Endothelial cell (in vitro differentiated cells): Measurements from ENCODE around the gene MEI1. TPM values are rescaled to one million over a fixed set of nuclear protein-coding genes. Genes with fewer than 3 reads are reported as not detected.
"Not testable (repeated sequence)": the region's sequence is repeated elsewhere in the genome, so short reads cannot be mapped to it uniquely, and the experiment has no call there.

Experiments
- DNase-seq: peaks from one replicate; pipeline ENCODE4 v3.0.0; 2021; ENCODE audit warnings: low spot score
- H3K27ac Mint-ChIP-seq: one replicate; pipeline ENCODE4 v1.8.0; 2021; ENCODE audit warnings: mixed read lengths, inconsistent platforms; ENCODE audit not compliant: unreplicated experiment
- H3K27me3 Mint-ChIP-seq: one replicate; pipeline ENCODE4 v1.8.0; 2021; ENCODE audit warnings: mild to moderate bottlenecking, moderate library complexity, mixed read lengths, inconsistent platforms; ENCODE audit not compliant: unreplicated experiment
- H3K36me3 Mint-ChIP-seq: one replicate; pipeline ENCODE4 v1.8.0; 2021; ENCODE audit warnings: mild to moderate bottlenecking, low read depth, mixed read lengths, inconsistent platforms; ENCODE audit not compliant: unreplicated experiment
- H3K4me1 Mint-ChIP-seq: one replicate; pipeline ENCODE4 v1.8.0; 2021; ENCODE audit warnings: mild to moderate bottlenecking, mixed read lengths, inconsistent platforms; ENCODE audit not compliant: unreplicated experiment
- H3K4me3 Mint-ChIP-seq: one replicate; pipeline ENCODE4 v1.8.0; 2021; ENCODE audit warnings: mild to moderate bottlenecking, mixed read lengths, inconsistent platforms; ENCODE audit not compliant: unreplicated experiment
- H3K9me3 Mint-ChIP-seq: one replicate; pipeline ENCODE4 v1.8.0; 2021; ENCODE audit warnings: mixed read lengths, inconsistent platforms; ENCODE audit not compliant: unreplicated experiment
- total RNA-seq: library from RNA; stranded (reverse); fragmentation: NEBNext Ultra II Directional; extraction: Animal tissue kit (Norgen Biotek cat#: 25700); gene quantifications from one replicate; pipeline ENCODE4 v1.2.1, GENCODE V29; 2021; ENCODE audit not compliant: unreplicated experiment
- TF ChIP-seq, protein P1 (sequence below): fragments of 200-600 bp; sonication (generic); IDR thresholded peaks from one replicate; pipeline ENCODE4 v1.5.0; 2021; ENCODE audit warnings: antibody characterized with exemption; ENCODE audit not compliant: unreplicated experiment

The MEI1 gene
- total RNA-seq, 1 donor from 2014 or later = 0.38 TPM

DNA sequence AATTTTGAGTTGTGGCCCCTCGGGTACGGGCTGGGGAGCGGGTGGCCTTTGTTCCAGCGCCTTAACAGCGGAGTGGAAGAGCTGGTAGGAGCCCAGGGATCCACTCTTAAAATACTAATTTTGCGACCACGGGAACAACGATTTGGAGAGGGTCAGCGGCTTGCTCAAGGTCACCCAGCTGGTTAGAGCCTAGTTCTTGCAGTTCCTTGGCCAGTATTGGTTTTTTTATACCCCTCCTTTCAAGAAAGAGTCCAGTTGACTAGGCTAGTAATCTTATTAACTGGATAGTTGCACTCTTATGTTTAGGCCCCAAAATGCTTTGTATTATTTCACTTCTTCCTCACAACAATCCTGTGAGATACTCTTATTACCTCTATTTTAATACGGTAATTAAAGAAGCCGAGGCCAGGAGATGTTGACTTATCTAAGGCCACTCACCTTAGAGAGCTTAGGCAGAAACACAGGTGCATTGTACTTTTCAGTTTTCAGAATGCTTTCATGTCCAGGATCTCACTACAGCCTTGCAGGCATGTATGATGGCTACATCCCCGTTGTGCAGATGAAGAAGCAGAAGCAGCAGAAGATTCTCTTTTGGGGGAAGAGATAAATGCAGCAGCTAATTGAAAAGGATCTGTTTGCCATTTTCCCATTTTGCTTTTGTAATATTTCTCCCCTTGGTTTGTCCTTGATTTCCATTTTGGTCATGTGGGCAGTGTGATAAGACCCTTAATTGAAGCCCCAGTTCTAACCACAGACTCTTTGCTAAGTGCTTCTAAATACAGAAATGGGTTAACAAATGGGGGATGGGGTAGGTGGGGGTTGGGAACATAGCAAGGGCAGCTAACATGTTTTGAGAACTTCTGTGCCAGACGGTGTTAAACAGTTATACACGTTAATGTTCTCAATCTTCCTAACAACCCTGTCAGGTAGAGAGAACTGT, 135.0 kb downstream of the MEI1 start:
- no peak for DNase-seq
- H3K4me1 Mint-ChIP-seq = peaks cover 44% of the 10 kb centered on the region
- TF ChIP-seq, protein P1, sequence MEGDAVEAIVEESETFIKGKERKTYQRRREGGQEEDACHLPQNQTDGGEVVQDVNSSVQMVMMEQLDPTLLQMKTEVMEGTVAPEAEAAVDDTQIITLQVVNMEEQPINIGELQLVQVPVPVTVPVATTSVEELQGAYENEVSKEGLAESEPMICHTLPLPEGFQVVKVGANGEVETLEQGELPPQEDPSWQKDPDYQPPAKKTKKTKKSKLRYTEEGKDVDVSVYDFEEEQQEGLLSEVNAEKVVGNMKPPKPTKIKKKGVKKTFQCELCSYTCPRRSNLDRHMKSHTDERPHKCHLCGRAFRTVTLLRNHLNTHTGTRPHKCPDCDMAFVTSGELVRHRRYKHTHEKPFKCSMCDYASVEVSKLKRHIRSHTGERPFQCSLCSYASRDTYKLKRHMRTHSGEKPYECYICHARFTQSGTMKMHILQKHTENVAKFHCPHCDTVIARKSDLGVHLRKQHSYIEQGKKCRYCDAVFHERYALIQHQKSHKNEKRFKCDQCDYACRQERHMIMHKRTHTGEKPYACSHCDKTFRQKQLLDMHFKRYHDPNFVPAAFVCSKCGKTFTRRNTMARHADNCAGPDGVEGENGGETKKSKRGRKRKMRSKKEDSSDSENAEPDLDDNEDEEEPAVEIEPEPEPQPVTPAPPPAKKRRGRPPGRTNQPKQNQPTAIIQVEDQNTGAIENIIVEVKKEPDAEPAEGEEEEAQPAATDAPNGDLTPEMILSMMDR = no peak
- H3K4me3 Mint-ChIP-seq = peak overlapping the region; percentile 98
- H3K9me3 Mint-ChIP-seq = no peaks in the 10 kb centered on the region
- peak overlapping the region; percentile 66 for H3K27ac Mint-ChIP-seq
- H3K27me3 Mint-ChIP-seq = peaks cover 10% of the 10 kb centered on the region
- H3K36me3 Mint-ChIP-seq = peaks cover 29% of the 10 kb centered on the region

DNA sequence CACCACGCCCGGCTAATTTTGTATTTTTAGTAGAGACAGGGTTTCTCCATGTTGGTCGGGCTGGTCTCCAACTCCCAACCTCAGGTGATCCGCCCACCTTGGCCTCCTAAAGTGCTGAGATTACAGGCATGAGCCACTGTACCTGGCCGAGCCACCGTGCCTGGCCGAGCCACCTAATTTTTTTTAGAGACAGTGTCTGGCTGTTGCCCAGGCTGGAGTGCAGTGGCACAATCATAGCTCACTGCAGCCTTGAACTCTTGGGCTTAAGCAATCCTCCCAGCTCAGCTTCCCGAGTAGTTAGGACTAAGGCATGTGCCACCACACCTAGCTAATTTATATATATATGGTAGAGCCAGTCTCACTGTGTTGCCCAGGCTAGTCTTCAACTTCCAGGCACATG, 136.2 kb downstream of the MEI1 start:
- Mint-ChIP-seq H3K4me1 (peaks cover 42% of the 10 kb centered on the region), H3K36me3 (peaks cover 32% of the 10 kb centered on the region)
- not testable (repeated sequence) for H3K27me3 Mint-ChIP-seq, DNase-seq, H3K27ac Mint-ChIP-seq, H3K4me3 Mint-ChIP-seq, H3K9me3 Mint-ChIP-seq

DNA sequence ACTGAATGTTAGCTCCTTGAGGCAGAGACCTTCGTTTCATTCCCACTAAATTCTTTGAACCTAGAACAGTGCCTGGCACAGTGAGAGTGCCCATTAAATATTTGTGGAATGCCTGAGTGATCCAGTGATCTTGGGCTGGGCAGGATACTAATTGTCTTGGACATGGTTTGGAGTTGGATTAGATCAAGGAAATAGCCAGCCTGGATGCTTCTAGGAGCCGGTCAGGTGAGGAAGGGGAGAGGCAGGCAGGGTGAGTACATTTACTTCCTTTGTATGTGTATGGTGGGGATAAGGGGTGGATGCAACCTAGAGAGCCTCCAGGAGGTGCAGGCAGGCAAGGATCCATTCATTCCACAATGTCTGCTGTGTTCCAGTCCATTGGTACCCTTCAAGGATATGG, 137.2 kb downstream of the MEI1 start:
- TF ChIP-seq, protein P1 = no peak
- peak overlapping the region; percentile 58 for H3K27ac Mint-ChIP-seq
- no peaks in the 10 kb centered on the region for H3K9me3 Mint-ChIP-seq
- H3K4me1 Mint-ChIP-seq = peaks cover 42% of the 10 kb centered on the region
- peaks cover 33% of the 10 kb centered on the region for H3K36me3 Mint-ChIP-seq
- peaks cover 8% of the 10 kb centered on the region for H3K27me3 Mint-ChIP-seq
- DNase-seq = no peak
- H3K4me3 Mint-ChIP-seq = peak overlapping the region; percentile 33

DNA sequence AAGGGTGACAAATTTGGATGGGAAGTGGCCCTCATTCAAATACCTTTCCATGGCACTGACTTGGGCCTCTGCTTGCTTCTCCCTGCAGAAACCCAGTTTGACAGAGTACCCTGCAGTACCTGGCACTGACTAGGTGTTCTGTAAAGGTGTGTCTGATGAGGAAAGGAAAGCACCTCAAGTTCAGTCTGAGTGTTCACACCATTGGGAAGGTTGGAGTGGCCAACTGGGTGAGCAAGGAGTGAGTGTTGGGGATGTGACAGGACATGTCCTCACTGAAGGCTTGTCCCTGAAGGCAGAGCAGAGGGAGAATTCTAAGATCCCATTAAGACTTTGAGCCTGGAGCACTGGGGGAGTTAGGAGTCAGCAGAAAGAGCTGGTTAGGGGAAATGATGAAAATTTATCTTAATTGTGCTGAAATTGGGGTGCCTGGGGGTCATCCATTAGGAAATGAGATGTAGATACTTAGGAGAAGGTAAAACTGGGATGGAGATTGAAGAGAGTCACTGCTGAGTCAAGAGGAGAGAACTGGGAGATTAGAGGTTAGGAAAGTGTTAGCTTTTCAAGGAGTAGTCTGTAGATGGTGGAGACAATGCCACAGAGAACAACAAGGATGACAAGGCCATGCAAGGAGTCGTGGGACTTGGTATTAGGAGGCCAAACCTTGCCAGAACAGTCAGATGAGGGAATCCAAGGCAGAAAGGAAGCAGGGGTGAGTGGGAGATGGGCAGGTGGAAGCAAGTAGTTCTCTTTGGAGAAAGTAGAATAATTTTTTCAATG, 139.7 kb downstream of the MEI1 start:
- peak overlapping the region; percentile 38 for H3K27ac Mint-ChIP-seq
- no peak for DNase-seq
- H3K27me3 Mint-ChIP-seq = peaks cover 3% of the 10 kb centered on the region
- TF ChIP-seq, protein P1 = no peak
- peaks cover 35% of the 10 kb centered on the region for H3K4me1 Mint-ChIP-seq
- H3K36me3 Mint-ChIP-seq = peaks cover 32% of the 10 kb centered on the region
- H3K4me3 Mint-ChIP-seq = no peak overlapping the region
- no peaks in the 10 kb centered on the region for H3K9me3 Mint-ChIP-seq

DNA sequence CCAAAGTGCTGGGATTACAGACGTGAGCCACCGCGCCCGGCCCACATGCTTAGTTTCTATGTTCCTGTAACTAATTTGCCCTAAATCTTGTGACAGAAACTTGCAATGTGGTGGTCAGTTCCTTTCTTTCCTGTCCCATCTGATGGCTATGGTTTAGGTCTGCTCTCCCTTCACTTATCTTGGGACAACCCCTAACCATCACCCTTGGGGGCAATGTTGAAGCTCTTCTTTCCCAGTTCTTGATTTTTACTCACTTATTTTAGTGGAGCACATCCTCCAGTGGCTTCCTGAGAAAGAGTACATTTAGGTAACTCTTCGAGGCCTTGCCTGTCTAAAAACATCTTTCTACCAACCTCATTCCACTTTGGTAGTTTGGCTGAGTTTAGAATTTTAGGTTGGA, 140.9 kb downstream of the MEI1 start:
- H3K27me3 Mint-ChIP-seq = no peaks in the 10 kb centered on the region
- no peak overlapping the region for H3K4me3 Mint-ChIP-seq
- no peaks in the 10 kb centered on the region for H3K9me3 Mint-ChIP-seq
- no peak for DNase-seq
- TF ChIP-seq, protein P1 = no peak
- H3K27ac Mint-ChIP-seq = no peak overlapping the region
- peaks cover 33% of the 10 kb centered on the region for H3K4me1 Mint-ChIP-seq
- H3K36me3 Mint-ChIP-seq = peaks cover 25% of the 10 kb centered on the region
